Thyroid gland (tissue), 4 donors: ENCODE data around the gene CD200. TPM values are rescaled to one million over a fixed set of nuclear protein-coding genes. Genes with fewer than 3 reads are reported as not detected.
"Not testable (repeated sequence)": the region's sequence is repeated elsewhere in the genome, so short reads cannot be mapped to it uniquely, and the experiment has no call there.

ENCODE experiments used
- DNase-seq, 2 donors: peaks; one replicate each; pipeline ENCODE4 v3.0.0-alpha.2; 2019
- H3K27ac ChIP-seq, 3 donors: fragments of 200-600 bp; sonication (generic); 1 replicate in 2 of 3; 2 replicates in 1 of 3; pipeline ENCODE4 v1.5.1; 2016 to 2019; ENCODE audit warnings: mild to moderate bottlenecking in 1 of 3, moderate library complexity in 1 of 3
- H3K27me3 ChIP-seq: fragments of 200-600 bp; sonication (generic); one replicate; pipeline ENCODE4 v1.5.1; 2019
- H3K36me3 ChIP-seq, 2 donors: fragments of 200-600 bp; sonication (generic); one replicate each; pipeline ENCODE4 v1.5.1; 2016 to 2019
- H3K4me1 ChIP-seq, 2 donors: fragments of 200-600 bp; sonication (generic); one replicate each; pipeline ENCODE4 v1.5.1; 2017 to 2019
- H3K4me3 ChIP-seq, 3 donors: fragments of 200-600 bp; sonication (generic); replicated peaks in 1 of 3; 1 replicate in 2 of 3; 2 replicates in 1 of 3; pipeline ENCODE4 v1.5.1; 2016; ENCODE audit warnings: mild to moderate bottlenecking in 1 of 3
- H3K9me3 ChIP-seq: fragments of 200-600 bp; sonication (generic); one replicate; pipeline ENCODE4 v1.5.1; 2017
- CTCF ChIP-seq, 6 experiments: fragments of 200-600 bp in 3 of 6; fragments of 450-650 bp in 3 of 6; sonication (generic) in 3 of 6; IDR thresholded peaks; one replicate each; pipeline ENCODE4 v1.5.1; 2016 to 2019; ENCODE audit warnings: antibody characterized with exemption in 6 of 6, mild to moderate bottlenecking in 2 of 6, inconsistent platforms in 1 of 6, moderate library complexity in 1 of 6
- POLR2A ChIP-seq, 2 donors: fragments of 450-650 bp; IDR thresholded peaks; one replicate each; pipeline ENCODE4 v1.6.1; 2017; ENCODE audit warnings: antibody characterized with exemption in 2 of 2, mild to moderate bottlenecking in 2 of 2, moderate library complexity in 1 of 2
- WGBS, 2 donors: methylation state at CpG; one replicate each; pipeline ENCODE4 v1.1.5; 2017; 5-methylcytosine and 5-hydroxymethylcytosine counted together
- intact Hi-C: fragments of 100-400 bp; cut with DNase I; formaldehyde crosslinking; loops from one replicate; pipeline ENCODE4 v1.15.1; 2023
- total RNA-seq, 4 donors: library from RNA; depleted of rRNA; stranded (reverse); fragments of >200 nt; gene quantifications; one replicate each; pipeline ENCODE4 v1.2.3, GENCODE V29; 2016

The CD200 gene
- total RNA-seq, 4 donors from 2014 or later: 13.2 to 18.7 (median 15.8) TPM

- WGBS, 2 donors: 56 to 66% methylated on average over 5 of the region's 5 CpGs
- H3K4me1 ChIP-seq: peaks cover 54 to 62% of the 10 kb centered on the region in 2 donors
- intact Hi-C loops: no loop called here
- no peak overlapping the region for H3K4me3 ChIP-seq
- peak; percentile 39 to 46 for DNase-seq
- H3K27ac ChIP-seq: peak overlapping the region; percentile 93 to 97 (median 94)
- no peak for TF ChIP-seq POLR2A (IDR thresholded peaks at IDR 0.05)
- TF ChIP-seq CTCF (IDR thresholded peaks at IDR 0.05): no peak
- H3K9me3 ChIP-seq: no peaks in the 10 kb centered on the region
- H3K27me3 ChIP-seq: no peaks in the 10 kb centered on the region
- no peaks in the 10 kb centered on the region for H3K36me3 ChIP-seq
These were observed 43.4 kb downstream of the CD200 start for GRCh38 chr3:112376241-112376911.

GRCh38 chr3:112376992-112377391, 44.0 kb downstream of the CD200 start:
- Histone ChIP-seq H3K4me1 (peaks cover 55 to 62% of the 10 kb centered on the region in 2 donors), H3K27me3 (no peaks in the 10 kb centered on the region), H3K9me3 (no peaks in the 10 kb centered on the region), H3K4me3 (no peak overlapping the region), H3K27ac (peak overlapping the region; percentile 93 to 97 (median 94)), H3K36me3 (no peaks in the 10 kb centered on the region)
- intact Hi-C loops: no loop called here
- no peak for TF ChIP-seq POLR2A (IDR thresholded peaks at IDR 0.05)
- DNase-seq: no peak
- 68 to 79% methylated on average over 1 of the region's 1 CpG for WGBS, 2 donors

- Histone ChIP-seq H3K36me3 (no peaks in the 10 kb centered on the region), H3K4me1 (peaks cover 55 to 62% of the 10 kb centered on the region in 2 donors), H3K4me3 (no peak overlapping the region), H3K27ac (peak overlapping the region; percentile 93 to 97 (median 94)), H3K27me3 (no peaks in the 10 kb centered on the region), H3K9me3 (no peaks in the 10 kb centered on the region)
- peak; percentile 21 to 38 for DNase-seq
- WGBS, 2 donors: 51 to 64% methylated on average over 4 of the region's 4 CpGs
- TF ChIP-seq POLR2A (IDR thresholded peaks at IDR 0.05) (no peak), CTCF (IDR thresholded peaks at IDR 0.05) (no peak)
- intact Hi-C loops: no loop called here
These were observed 44.7 kb downstream of the CD200 start for GRCh38 chr3:112377568-112378071.

- DNase-seq: peak; percentile 72 to 77
- intact Hi-C loops, H3K4me3 ChIP-seq, H3K36me3 ChIP-seq, H3K27me3 ChIP-seq, H3K9me3 ChIP-seq: not testable (repeated sequence)
- WGBS, 2 donors: 18 to 32% methylated on average over 4 of the region's 4 CpGs
- peak overlapping the region; percentile 93 to 97 (median 94) for H3K27ac ChIP-seq
- H3K4me1 ChIP-seq: peaks cover 56 to 62% of the 10 kb centered on the region in 2 donors
These were observed 45.4 kb downstream of the CD200 start for GRCh38 chr3:112378347-112378746.

- peaks cover 58 to 64% of the 10 kb centered on the region in 2 donors for H3K4me1 ChIP-seq
- DNase-seq: peak; percentile 71 to 74
- intact Hi-C loops: no loop called here
- no peak overlapping the region for H3K4me3 ChIP-seq
- no peaks in the 10 kb centered on the region for H3K27me3 ChIP-seq
- WGBS, 2 donors: 50 to 52% methylated on average over 7 of the region's 7 CpGs
- TF ChIP-seq POLR2A (IDR thresholded peaks at IDR 0.05): no peak
- TF ChIP-seq CTCF (IDR thresholded peaks at IDR 0.05): no peak
- H3K27ac ChIP-seq: peak overlapping the region; percentile 93 to 97 (median 94)
- H3K9me3 ChIP-seq: no peaks in the 10 kb centered on the region
- no peaks in the 10 kb centered on the region for H3K36me3 ChIP-seq
These were observed 46.2 kb downstream of the CD200 start for GRCh38 chr3:112379020-112379690.
